ENCODE data around the gene IFI35.
A peak's percentile ranks its signal among the peaks of the same experiment; 100 is the strongest.

Gene IFI35

DNA sequence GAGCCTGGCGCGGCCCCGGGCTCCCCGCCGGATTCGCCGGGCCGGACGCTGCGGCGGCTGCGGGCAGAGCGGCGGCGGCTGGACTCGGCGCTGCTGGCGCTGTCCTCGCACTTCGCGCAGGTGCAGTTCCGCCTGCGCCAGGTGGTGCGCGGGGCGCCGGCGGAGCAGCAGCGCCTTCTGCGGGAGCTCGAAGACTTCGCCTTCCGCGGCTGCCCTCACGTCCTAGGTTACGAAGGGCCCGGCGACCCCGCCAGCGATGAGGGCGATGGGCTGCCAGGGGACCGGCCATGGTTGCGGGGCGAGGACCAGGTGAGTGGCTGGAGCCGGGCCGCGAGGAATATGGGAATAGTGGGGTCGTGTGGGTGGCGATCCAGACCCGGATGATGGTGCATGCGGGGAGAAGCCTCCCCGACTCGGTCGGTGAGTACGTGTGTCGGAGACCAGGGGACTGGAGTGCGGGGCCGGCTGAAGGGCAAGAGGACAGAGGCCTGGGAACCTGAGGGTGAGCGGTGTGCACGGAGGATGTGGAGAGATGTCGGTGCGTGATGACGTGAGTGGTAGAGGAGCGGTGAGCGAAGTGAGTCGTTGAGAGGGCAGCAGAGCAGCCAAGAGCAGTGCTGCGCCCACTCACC is 25.7 kb upstream of the IFI35 start (continued):
- TF ChIP-seq ZNF561 (tag by site-specific recombination; IDR thresholded peaks at IDR 0.05; ENCODE audit: borderline replicate concordance), result no peak
- TF ChIP-seq PBX3 (CRISPR knock-in tag; IDR thresholded peaks at IDR 0.05), result 0 out of 2 replicates have a peak, but pooled peaks have one; percentile 42
- no peak for TF ChIP-seq ZNF571 (tag by site-specific recombination; IDR thresholded peaks at IDR 0.05)
- TF ChIP-seq ZFP3 (tag by site-specific recombination; IDR thresholded peaks at IDR 0.05; ENCODE audit: low read depth), result no peak
- no peak for TF ChIP-seq ZNF239 (tag by site-specific recombination; IDR thresholded peaks at IDR 0.05)
- TF ChIP-seq ZNF311 (tag by site-specific recombination; IDR thresholded peaks at IDR 0.05; ENCODE audit: borderline replicate concordance), result no peak
- TF ChIP-seq, protein P1, sequence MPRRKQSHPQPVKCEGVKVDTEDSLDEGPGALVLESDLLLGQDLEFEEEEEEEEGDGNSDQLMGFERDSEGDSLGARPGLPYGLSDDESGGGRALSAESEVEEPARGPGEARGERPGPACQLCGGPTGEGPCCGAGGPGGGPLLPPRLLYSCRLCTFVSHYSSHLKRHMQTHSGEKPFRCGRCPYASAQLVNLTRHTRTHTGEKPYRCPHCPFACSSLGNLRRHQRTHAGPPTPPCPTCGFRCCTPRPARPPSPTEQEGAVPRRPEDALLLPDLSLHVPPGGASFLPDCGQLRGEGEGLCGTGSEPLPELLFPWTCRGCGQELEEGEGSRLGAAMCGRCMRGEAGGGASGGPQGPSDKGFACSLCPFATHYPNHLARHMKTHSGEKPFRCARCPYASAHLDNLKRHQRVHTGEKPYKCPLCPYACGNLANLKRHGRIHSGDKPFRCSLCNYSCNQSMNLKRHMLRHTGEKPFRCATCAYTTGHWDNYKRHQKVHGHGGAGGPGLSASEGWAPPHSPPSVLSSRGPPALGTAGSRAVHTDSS (tag by site-specific recombination; IDR thresholded peaks at IDR 0.05), result no peak
- TF ChIP-seq ZNF558 (tag by site-specific recombination; IDR thresholded peaks at IDR 0.05), result no peak
- TF ChIP-seq ZBTB7A (tag by site-specific recombination; IDR thresholded peaks at IDR 0.05; ENCODE audit: low read depth), result no peak
- no peak for TF ChIP-seq ZNF830 (tag by site-specific recombination; IDR thresholded peaks at IDR 0.05; ENCODE audit: low read depth)
- TF ChIP-seq RBAK (tag by site-specific recombination; IDR thresholded peaks at IDR 0.05), result no peak
- TF ChIP-seq ZSCAN23 (tag by site-specific recombination; IDR thresholded peaks at IDR 0.05), result no peak
- TF ChIP-seq KLF1 (tag by site-specific recombination; IDR thresholded peaks at IDR 0.05), result peak; percentile 45; the same call in 1 of the 2 replicates
- TF ChIP-seq, protein P2, sequence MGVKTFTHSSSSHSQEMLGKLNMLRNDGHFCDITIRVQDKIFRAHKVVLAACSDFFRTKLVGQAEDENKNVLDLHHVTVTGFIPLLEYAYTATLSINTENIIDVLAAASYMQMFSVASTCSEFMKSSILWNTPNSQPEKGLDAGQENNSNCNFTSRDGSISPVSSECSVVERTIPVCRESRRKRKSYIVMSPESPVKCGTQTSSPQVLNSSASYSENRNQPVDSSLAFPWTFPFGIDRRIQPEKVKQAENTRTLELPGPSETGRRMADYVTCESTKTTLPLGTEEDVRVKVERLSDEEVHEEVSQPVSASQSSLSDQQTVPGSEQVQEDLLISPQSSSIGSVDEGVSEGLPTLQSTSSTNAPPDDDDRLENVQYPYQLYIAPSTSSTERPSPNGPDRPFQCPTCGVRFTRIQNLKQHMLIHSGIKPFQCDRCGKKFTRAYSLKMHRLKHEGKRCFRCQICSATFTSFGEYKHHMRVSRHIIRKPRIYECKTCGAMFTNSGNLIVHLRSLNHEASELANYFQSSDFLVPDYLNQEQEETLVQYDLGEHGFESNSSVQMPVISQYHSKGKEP (tag by site-specific recombination; IDR thresholded peaks at IDR 0.05), result peak; percentile 41; the same call in 1 of the 2 replicates
- TF ChIP-seq, protein P3, sequence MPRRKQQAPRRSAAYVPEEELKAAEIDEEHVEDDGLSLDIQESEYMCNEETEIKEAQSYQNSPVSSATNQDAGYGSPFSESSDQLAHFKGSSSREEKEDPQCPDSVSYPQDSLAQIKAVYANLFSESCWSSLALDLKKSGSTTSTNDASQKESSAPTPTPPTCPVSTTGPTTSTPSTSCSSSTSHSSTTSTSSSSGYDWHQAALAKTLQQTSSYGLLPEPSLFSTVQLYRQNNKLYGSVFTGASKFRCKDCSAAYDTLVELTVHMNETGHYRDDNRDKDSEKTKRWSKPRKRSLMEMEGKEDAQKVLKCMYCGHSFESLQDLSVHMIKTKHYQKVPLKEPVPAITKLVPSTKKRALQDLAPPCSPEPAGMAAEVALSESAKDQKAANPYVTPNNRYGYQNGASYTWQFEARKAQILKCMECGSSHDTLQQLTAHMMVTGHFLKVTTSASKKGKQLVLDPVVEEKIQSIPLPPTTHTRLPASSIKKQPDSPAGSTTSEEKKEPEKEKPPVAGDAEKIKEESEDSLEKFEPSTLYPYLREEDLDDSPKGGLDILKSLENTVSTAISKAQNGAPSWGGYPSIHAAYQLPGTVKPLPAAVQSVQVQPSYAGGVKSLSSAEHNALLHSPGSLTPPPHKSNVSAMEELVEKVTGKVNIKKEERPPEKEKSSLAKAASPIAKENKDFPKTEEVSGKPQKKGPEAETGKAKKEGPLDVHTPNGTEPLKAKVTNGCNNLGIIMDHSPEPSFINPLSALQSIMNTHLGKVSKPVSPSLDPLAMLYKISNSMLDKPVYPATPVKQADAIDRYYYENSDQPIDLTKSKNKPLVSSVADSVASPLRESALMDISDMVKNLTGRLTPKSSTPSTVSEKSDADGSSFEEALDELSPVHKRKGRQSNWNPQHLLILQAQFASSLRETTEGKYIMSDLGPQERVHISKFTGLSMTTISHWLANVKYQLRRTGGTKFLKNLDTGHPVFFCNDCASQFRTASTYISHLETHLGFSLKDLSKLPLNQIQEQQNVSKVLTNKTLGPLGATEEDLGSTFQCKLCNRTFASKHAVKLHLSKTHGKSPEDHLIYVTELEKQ (tag by site-specific recombination; IDR thresholded peaks at IDR 0.05; ENCODE audit: borderline replicate concordance), result no peak; the same call in 1 of the 2 replicates
- TF ChIP-seq ZNF76 (tag by site-specific recombination; IDR thresholded peaks at IDR 0.05; ENCODE audit: borderline replicate concordance, low read depth), result peak; percentile 86
- no peak for TF ChIP-seq MZF1 (tag by site-specific recombination; IDR thresholded peaks at IDR 0.05; ENCODE audit: borderline replicate concordance)
- peak; percentile 43; the same call in 1 of the 2 replicates for TF ChIP-seq ZNF792 (tag by site-specific recombination; IDR thresholded peaks at IDR 0.05)
- TF ChIP-seq, protein P4, sequence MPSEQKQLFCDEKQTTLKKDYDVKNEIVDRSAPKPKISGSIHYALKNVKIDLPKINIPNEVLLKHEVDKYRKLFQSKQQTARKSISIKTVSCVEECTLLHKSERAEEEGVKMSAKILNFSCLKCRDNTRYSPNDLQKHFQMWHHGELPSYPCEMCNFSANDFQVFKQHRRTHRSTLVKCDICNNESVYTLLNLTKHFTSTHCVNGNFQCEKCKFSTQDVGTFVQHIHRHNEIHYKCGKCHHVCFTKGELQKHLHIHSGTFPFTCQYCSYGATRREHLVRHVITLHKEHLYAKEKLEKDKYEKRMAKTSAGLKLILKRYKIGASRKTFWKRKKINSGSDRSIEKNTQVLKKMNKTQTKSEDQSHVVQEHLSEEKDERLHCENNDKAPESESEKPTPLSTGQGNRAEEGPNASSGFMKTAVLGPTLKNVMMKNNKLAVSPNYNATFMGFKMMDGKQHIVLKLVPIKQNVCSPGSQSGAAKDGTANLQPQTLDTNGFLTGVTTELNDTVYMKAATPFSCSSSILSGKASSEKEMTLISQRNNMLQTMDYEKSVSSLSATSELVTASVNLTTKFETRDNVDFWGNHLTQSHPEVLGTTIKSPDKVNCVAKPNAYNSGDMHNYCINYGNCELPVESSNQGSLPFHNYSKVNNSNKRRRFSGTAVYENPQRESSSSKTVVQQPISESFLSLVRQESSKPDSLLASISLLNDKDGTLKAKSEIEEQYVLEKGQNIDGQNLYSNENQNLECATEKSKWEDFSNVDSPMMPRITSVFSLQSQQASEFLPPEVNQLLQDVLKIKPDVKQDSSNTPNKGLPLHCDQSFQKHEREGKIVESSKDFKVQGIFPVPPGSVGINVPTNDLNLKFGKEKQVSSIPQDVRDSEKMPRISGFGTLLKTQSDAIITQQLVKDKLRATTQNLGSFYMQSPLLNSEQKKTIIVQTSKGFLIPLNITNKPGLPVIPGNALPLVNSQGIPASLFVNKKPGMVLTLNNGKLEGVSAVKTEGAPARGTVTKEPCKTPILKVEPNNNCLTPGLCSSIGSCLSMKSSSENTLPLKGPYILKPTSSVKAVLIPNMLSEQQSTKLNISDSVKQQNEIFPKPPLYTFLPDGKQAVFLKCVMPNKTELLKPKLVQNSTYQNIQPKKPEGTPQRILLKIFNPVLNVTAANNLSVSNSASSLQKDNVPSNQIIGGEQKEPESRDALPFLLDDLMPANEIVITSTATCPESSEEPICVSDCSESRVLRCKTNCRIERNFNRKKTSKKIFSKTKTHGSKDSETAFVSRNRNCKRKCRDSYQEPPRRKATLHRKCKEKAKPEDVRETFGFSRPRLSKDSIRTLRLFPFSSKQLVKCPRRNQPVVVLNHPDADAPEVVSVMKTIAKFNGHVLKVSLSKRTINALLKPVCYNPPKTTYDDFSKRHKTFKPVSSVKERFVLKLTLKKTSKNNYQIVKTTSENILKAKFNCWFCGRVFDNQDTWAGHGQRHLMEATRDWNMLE (tag by site-specific recombination; conservative IDR thresholded peaks at IDR 0.05; ENCODE audit: low read depth), result no peak
- TF ChIP-seq IKZF3 (tag by site-specific recombination; IDR thresholded peaks at IDR 0.05), result no peak
- TF ChIP-seq, protein P5, sequence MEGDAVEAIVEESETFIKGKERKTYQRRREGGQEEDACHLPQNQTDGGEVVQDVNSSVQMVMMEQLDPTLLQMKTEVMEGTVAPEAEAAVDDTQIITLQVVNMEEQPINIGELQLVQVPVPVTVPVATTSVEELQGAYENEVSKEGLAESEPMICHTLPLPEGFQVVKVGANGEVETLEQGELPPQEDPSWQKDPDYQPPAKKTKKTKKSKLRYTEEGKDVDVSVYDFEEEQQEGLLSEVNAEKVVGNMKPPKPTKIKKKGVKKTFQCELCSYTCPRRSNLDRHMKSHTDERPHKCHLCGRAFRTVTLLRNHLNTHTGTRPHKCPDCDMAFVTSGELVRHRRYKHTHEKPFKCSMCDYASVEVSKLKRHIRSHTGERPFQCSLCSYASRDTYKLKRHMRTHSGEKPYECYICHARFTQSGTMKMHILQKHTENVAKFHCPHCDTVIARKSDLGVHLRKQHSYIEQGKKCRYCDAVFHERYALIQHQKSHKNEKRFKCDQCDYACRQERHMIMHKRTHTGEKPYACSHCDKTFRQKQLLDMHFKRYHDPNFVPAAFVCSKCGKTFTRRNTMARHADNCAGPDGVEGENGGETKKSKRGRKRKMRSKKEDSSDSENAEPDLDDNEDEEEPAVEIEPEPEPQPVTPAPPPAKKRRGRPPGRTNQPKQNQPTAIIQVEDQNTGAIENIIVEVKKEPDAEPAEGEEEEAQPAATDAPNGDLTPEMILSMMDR (tag by site-specific recombination; IDR thresholded peaks at IDR 0.05), result peak; percentile 81
- no peak; the same call in 1 of the 2 replicates for TF ChIP-seq ZNF610 (tag by site-specific recombination; IDR thresholded peaks at IDR 0.05; ENCODE audit: borderline replicate concordance)
- no peak for TF ChIP-seq ZNF677 (tag by site-specific recombination; IDR thresholded peaks at IDR 0.05)
- no peak for TF ChIP-seq KLF10 (tag by site-specific recombination; IDR thresholded peaks at IDR 0.05)

Measured in HEK293 (cell line).